GM12874 (cell line): ENCODE data around the gene ECE2.
A peak's percentile ranks its signal among the peaks of the same experiment; 100 is the strongest.

Experiments
- TF ChIP-seq, protein P1 (sequence below): IDR thresholded peaks from 2 replicates; pipeline ENCODE4 v1.5.1; 2011; ENCODE audit warnings: low read depth, mild to moderate bottlenecking, control low read depth, low read length, moderate library complexity; ENCODE audit not compliant: insufficient read depth

The ECE2 gene

DNA sequence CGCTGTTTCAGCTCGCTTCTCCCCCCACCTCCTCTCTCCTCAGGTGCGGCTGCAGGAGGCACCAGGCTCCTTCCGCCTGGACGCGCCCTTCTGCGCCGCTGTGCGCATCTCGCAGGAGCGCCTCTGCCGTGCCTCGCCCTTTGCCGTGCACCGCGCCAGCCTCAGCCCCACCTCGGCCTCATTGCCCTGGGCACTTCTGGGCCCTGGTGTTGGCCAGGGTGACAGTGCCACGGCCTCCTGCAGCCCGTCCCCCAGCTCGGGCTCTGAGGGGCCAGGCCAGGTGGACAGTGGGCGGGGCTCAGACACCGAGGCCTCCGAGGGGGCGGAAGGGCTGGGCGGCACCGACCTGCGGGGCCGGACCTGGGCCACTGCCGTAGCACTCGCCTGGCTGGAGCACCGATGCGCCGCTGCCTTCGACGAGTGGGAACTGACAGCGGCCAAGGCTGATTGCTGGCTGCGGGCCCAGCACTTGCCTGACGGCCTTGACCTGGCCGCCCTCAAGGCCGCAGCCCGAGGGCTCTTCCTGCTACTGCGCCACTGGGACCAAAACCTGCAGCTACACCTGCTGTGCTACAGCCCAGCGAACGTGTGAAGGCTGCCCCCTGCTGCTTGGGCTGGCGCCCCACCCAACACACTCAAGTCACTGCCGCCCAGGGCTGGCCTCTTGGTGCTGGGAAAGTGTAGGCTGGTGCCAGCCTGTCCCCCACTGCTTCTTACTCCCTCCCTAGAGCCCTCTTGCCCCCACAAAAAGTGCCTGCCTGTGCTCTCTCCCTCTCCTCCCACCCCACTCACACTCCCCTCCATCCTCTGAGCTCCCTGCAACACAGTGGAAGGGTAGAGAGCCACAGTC, 34.1 kb upstream of the ECE2 start:
- TF ChIP-seq, protein P1, sequence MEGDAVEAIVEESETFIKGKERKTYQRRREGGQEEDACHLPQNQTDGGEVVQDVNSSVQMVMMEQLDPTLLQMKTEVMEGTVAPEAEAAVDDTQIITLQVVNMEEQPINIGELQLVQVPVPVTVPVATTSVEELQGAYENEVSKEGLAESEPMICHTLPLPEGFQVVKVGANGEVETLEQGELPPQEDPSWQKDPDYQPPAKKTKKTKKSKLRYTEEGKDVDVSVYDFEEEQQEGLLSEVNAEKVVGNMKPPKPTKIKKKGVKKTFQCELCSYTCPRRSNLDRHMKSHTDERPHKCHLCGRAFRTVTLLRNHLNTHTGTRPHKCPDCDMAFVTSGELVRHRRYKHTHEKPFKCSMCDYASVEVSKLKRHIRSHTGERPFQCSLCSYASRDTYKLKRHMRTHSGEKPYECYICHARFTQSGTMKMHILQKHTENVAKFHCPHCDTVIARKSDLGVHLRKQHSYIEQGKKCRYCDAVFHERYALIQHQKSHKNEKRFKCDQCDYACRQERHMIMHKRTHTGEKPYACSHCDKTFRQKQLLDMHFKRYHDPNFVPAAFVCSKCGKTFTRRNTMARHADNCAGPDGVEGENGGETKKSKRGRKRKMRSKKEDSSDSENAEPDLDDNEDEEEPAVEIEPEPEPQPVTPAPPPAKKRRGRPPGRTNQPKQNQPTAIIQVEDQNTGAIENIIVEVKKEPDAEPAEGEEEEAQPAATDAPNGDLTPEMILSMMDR = peak; percentile 38; the same call in 1 of the 2 replicates

DNA sequence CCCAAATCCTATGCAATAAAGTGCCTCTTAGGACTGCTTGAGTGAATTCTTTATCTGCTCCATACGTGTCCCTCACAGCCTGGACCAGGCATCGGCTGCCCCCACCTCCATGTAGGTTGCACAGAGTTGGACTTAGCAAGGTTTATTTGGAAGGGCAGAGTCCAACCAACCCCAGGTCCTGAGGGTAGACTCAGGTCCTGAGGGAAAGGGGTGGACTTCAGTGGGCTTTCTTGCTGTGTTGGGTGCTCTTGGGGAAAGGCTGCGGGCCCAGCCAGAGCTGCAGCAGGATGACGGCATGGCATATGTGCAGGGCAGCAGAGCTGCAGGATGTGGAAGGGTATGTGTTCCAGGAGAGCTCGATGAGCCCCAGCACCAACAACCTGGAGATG, 33.5 kb upstream of the ECE2 start:
- TF ChIP-seq, protein P1 = no peak

DNA sequence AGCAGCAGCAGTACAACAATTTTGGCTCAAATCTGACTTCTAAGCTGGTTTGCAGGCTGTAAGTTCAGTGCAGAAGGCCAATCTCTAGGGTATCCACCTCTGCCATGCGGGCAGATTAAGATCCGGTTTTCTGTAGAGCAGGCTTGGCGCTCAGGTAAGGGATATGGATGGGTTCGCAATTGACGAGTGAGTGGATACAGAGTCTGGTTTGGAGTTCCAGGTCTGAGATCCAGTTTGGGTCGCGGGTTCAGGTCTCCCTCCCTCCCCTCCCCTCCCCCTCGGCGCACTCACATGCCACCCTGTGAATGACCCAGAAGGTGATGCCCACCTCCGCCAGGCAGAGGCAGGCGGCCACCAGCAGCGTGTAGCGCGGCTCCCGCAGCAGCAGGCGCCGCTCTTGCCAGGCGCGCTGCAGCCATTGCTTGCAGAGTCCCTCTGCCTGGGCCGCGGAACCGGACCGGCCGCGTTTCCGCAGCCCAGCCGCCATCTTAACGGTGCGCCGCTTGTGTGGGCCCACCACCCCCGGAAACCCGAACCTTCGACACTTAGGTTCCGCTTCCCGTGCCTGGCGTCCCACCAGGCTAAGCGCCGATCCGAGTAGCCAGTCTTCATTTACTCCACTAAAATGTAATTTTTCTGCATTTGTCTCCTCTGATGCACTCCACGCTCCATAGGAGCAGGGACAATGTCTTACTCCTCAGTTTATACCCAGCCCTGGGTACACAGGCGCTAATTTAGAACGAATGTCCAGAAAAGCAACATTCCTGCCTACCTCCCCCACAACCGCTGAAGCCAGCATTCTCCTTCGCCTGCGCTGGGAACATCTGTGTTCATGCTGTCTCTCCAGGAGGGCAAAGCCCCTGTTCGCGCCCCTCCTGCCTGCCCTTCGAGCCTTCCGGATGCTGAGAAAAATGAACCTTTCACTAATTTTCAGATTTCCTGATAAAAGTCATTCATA, 27.1 kb upstream of the ECE2 start, which contains the start of gene ALG3:
TSS of gene ALG3 (minus strand) at position 509 of the 958 bp plus-strand sequence. CDS start at position 487, 22 bp downstream.
- TF ChIP-seq, protein P1 = no peak

DNA sequence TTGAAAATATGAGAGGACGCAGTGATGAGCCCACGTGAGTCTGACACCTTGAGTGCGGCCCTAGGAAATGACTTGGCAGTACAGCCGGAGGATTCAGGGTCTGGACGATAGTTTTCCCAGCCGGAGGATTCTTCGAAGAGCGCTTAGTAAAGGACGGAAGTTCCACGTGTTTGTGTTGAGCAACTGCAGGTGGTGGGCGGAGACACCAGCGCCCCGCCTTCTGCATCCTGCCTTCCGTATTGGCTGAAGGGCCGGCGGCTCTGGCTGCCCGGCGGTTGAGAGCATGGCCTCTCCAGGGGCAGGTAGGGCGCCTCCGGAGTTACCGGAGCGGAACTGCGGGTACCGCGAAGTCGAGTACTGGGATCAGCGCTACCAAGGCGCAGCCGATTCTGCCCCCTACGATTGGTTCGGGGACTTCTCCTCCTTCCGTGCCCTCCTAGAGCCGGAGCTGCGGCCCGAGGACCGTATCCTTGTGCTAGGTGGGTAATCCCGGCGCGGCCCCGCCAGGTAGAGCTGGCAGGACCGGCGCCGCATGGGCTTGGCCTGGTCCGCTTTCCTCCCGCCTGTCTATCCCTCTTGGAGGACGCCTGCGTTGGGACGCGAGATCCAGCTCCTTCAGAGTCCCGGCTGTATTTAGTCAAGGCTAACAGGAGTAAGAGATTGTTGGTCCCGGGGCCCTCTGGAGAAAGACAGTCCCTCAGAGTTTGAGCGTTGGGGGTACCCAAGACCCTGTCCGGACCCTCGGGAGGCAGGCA, 26.2 kb upstream of the ECE2 start, which contains the start of gene EEF1AKMT4:
TSS of gene EEF1AKMT4 (plus strand) at position 261 of the 755 bp plus-strand sequence. CDS start at position 284, 23 bp downstream.
- TF ChIP-seq, protein P1 = peak; percentile 38; the same call in 1 of the 2 replicates

DNA sequence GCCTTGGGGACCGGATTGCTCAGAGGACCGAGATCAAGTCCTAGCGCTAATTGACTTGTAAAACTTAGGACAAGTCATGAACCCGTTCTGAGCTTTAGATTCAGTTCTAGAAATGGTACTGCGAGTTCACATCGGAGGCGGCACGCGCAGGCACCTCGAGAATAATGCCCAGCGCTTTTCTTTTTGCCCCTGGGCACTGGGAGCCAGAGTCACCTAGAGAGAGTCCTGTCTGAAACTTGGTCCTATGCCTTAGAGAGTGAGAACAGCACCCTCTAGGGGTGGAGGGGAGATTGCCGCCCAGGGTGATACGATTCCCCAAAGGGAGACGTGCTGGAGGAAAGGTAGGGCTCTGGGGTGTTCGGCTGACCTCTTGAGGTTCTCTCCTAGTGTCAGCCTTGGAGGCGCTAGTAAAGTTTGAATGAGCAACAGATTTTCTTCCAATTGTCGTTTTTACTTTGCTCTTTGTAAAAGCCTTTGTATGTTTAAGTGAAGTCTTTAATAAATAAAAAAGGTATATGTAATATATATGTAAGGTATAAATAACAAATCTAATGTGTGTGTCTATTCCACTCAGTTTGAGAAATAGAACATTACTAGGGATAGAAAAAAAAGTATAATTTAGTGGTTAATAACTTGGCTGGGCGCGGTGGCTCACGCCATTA, 25.5 kb upstream of the ECE2 start:
- TF ChIP-seq, protein P1 = peak; percentile 93

DNA sequence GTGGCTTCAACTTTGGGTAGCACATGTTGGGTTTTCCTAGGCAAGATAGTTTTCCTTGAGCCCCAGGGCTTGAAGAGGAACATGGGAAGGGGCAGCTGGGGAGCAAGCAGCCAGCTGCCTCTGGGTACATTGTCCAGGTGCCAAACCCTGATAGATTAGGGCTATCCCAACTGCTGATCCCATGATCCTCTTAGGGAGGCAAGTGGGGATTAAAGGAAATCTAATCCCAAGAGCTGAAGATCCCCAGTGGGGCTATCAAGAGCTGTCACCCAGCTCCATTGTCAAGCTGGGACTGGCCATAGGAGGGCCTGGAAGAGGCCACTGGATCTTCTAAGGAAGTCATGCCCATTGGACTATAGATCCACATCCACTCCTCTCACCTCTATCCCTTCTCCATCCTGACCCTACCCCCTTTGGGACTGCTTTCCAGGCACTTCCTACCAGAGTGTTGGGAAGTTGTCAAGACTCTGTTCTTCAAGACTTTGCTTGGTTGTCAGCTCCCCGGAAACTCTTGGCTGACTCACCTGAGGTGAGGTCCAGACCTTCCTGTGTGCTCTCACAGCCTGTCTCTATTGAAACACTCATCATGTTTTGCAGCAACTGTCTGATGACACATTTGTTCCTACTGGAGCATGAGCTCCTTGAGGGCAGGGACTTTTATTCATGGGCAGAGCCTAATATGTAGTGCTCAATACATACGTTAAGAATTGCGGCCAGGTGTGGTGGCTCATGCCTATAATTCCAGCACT, 20.4 kb upstream of the ECE2 start:
- TF ChIP-seq, protein P1 = no peak
